ENCODE measurements around the gene TESPA1.

DNA sequence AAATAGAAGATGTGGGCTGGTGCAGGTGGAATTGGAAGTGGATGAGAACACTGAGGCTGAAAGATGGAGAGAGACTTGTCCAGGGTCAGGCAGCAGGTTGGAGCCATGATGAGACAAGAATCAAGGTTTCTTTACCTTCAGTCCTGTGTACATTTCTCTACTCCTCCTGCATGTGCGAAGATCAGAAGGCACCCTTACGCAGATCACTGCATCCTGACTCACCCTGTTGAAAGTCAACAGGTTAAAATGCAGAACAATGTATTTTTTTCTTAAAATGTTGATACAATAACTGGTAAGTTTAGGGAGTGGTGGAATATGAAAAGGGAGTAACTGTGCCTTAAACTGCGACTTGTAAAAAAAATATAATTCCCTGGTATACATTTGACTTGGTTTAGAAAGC lies 47.8 kb downstream of the TESPA1 start:
- TF ChIP-seq POLR2A (IDR thresholded peaks at IDR 0.05; ENCODE audit: low read length) (no peak), GATA1 (IDR thresholded peaks at IDR 0.05; ENCODE audit: low read depth, low read length) (no peak)

Data from erythroblast (primary cell).